Lower lobe of right lung (tissue), 2 donors: Measurements from ENCODE around the gene TMCO1. TPM values are rescaled to one million over a fixed set of nuclear protein-coding genes. Genes with fewer than 3 reads are reported as not detected.
"Not testable (repeated sequence)": the region's sequence is repeated elsewhere in the genome, so short reads cannot be mapped to it uniquely, and the experiment has no call there.

Source experiments
- ATAC-seq, 2 donors: fragments of 200-7000 bp; cut with Tn5 transposase; one replicate each; pipeline ENCODE4 v1.9.1; 2020 to 2022; ENCODE audit warnings: mild to moderate bottlenecking in 2 of 2, moderate library complexity in 2 of 2
- DNase-seq: peaks from one replicate; pipeline ENCODE4 v3.0.0-alpha.2; 2020
- H3K27ac ChIP-seq: fragments of 200-600 bp; one replicate; pipeline ENCODE4 v1.8.0; 2022
- H3K27me3 ChIP-seq: fragments of 200-600 bp; one replicate; pipeline ENCODE4 v1.8.0; 2022; ENCODE audit warnings: low read depth
- H3K36me3 ChIP-seq: fragments of 200-600 bp; one replicate; pipeline ENCODE4 v1.8.0; 2022; ENCODE audit warnings: mild to moderate bottlenecking
- H3K4me1 ChIP-seq: fragments of 200-600 bp; one replicate; pipeline ENCODE4 v1.8.0; 2022
- H3K4me3 ChIP-seq: fragments of 200-600 bp; one replicate; pipeline ENCODE4 v1.8.0; 2022; ENCODE audit warnings: mild to moderate bottlenecking
- H3K9me3 ChIP-seq: fragments of 200-600 bp; one replicate; pipeline ENCODE4 v1.8.0; 2022
- intact Hi-C: fragments of 100-400 bp; cut with DNase I; formaldehyde crosslinking; loops from one replicate; pipeline ENCODE4 v1.11.0; 2022
- total RNA-seq: library from RNA; stranded (reverse); fragmentation: NEBNext Ultra II Directional; extraction: Animal tissue kit (Norgen Biotek cat#: 25700); gene quantifications from one replicate; pipeline ENCODE4 v1.2.1, GENCODE V29; 2021
- TF ChIP-seq, protein P1 (sequence below): fragments of 200-600 bp; IDR thresholded peaks from one replicate; pipeline ENCODE4 v1.8.0; 2022; ENCODE audit warnings: antibody characterized with exemption, mild to moderate bottlenecking
- donor health status: DM: no; HTN: yes; CAD: no; lungs with severe emphysema.

The TMCO1 gene
- total RNA-seq, 1 donor from 2014 or later, result 76.3 TPM

DNA sequence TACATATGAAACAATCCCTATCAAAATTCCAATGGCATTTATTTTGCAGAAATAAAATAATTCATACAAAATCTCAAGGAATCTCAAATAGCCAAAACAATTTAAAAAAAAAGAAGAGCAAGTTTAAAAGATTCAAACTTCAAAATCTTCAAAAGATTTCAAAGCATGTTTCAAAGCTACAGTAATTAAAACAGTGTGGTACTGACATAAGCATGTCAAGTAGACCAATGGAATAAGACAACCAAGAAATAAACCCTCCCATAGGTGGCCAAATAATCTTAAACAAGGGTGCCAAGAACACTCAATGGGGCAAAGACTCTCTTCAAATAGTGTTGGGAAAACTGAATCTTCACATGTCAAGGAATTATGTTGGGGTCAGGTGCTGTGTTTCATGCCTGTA is 30.7 kb upstream of the TMCO1 start:
- Histone ChIP-seq H3K4me3 (no peak overlapping the region), H3K27ac (no peak overlapping the region), H3K36me3 (no peaks in the 10 kb centered on the region), H3K4me1 (no peaks in the 10 kb centered on the region), H3K9me3 (peaks cover 4% of the 10 kb centered on the region), H3K27me3 (no peaks in the 10 kb centered on the region)
- TF ChIP-seq, protein P1, sequence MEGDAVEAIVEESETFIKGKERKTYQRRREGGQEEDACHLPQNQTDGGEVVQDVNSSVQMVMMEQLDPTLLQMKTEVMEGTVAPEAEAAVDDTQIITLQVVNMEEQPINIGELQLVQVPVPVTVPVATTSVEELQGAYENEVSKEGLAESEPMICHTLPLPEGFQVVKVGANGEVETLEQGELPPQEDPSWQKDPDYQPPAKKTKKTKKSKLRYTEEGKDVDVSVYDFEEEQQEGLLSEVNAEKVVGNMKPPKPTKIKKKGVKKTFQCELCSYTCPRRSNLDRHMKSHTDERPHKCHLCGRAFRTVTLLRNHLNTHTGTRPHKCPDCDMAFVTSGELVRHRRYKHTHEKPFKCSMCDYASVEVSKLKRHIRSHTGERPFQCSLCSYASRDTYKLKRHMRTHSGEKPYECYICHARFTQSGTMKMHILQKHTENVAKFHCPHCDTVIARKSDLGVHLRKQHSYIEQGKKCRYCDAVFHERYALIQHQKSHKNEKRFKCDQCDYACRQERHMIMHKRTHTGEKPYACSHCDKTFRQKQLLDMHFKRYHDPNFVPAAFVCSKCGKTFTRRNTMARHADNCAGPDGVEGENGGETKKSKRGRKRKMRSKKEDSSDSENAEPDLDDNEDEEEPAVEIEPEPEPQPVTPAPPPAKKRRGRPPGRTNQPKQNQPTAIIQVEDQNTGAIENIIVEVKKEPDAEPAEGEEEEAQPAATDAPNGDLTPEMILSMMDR, result no peak
- intact Hi-C loops, result no loop called here
- DNase-seq, result no peak
- ATAC-seq, result no peak

DNA sequence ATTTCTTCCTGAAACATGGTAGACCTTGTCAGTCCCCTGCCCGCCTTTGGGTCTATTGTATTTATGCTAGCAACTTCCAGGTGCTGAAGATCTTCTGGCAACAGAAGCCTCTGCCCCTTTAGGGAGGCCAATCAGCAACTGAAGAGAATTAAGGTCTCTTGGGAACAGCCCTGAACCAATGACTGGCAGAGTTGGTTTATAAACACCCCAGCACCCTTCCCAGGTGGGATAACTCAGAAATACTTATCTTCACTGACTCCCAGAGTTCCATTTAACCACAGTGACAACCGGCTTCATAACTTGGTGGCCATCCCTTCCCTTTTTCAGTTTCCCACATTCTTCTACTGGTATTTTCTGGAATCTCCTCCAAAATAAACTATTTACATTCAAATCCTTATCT is 27.2 kb upstream of the TMCO1 start:
- no peaks in the 10 kb centered on the region for H3K4me1 ChIP-seq
- peaks cover 4% of the 10 kb centered on the region for H3K9me3 ChIP-seq
- H3K36me3 ChIP-seq, result no peaks in the 10 kb centered on the region
- H3K27me3 ChIP-seq, result no peaks in the 10 kb centered on the region
- TF ChIP-seq, protein P1, result no peak
- H3K27ac ChIP-seq, result no peak overlapping the region
- DNase-seq (no peak), ATAC-seq (no peak)
- intact Hi-C loops, result no loop called here
- no peak overlapping the region for H3K4me3 ChIP-seq

DNA sequence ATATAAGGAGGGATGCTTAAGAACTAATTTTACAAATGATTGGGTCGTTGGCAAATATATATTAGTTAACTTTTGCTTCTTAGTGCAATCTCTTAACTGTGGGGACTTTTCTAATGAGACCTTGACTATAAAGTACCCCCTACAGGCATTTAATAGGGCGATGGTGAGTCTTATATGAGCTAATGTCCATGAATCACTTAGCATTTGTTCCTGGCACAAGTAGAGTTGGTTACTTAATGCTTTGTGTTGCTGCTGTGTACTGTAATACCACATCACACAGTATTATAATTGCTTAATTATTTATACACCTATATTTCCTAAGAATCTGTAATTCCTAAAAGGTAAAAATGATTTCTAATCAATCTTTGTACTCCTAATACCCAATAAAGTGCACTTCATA is 25.3 kb upstream of the TMCO1 start:
- Histone ChIP-seq H3K4me1 (no peaks in the 10 kb centered on the region), H3K9me3 (no peaks in the 10 kb centered on the region), H3K36me3 (no peaks in the 10 kb centered on the region), H3K27ac (no peak overlapping the region), H3K27me3 (no peaks in the 10 kb centered on the region), H3K4me3 (no peak overlapping the region)
- TF ChIP-seq, protein P1, result no peak
- intact Hi-C loops, result no loop called here
- no peak for DNase-seq
- ATAC-seq, result no peak

DNA sequence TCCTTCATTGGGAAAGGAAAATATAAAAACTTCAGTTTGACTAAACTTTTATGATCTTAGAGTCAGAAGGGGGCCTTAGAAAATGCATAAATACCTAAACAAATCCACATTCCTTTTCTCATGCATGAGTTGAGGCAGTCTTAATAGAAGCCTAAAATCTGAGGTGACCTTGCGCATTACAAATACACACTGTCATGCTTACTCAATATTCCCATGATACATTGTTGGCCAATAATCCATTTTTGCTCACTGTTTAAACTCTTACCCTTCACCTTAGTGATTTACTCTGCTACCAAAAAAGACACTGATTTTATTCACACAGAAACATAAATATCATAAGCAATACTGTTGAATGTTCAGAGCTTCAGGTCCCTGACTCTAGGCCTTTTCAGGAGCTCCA is 19.1 kb upstream of the TMCO1 start:
- intact Hi-C loops, result no loop called here
- no peaks in the 10 kb centered on the region for H3K27me3 ChIP-seq
- H3K27ac ChIP-seq, result no peak overlapping the region
- DNase-seq (no peak), ATAC-seq (no peak)
- H3K4me1 ChIP-seq, result no peaks in the 10 kb centered on the region
- TF ChIP-seq, protein P1, result no peak
- H3K4me3 ChIP-seq, result no peak overlapping the region
- H3K36me3 ChIP-seq, result no peaks in the 10 kb centered on the region
- no peaks in the 10 kb centered on the region for H3K9me3 ChIP-seq

DNA sequence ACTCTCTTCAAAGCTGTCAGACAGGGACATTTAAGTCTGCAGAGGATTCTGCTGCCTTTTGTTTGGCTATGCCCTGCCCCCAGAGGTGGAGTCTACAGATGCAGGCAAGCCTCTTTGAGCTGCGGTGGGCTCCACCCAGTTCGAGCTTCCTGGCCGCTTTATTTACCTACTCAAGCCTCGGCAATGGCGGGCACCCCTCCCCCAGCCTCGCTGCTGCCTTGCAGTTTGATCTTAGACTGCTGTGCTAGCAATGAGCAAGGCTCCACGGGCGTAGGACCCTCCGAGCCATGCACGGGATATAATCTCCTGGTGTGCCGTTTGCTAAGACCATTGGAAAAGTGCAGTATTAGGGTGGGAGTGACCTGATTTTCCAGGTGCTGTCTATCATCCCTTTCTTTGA is 14.9 kb upstream of the TMCO1 start:
- DNase-seq, H3K27me3 ChIP-seq, ATAC-seq, H3K9me3 ChIP-seq, H3K27ac ChIP-seq, H3K4me1 ChIP-seq, intact Hi-C loops, H3K4me3 ChIP-seq, H3K36me3 ChIP-seq: not testable (repeated sequence)

DNA sequence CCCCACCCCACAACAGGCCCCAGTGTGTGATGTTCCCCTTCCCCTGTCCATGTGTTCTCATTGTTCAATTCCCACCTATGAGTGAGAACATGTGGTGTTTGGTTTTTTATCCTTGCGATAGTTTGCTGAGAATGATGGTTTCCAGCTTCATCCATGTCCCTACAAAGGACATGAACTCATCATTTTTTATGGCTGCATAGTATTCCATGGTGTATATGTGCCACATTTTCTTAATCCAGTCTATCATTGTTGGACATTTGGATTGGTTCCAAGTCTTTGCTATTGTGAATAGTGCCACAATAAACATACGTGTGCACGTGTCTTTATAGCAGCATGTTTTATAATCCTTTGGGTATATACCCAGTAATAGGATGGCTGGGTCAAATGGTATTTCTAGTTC is 9.5 kb upstream of the TMCO1 start:
- intact Hi-C loops, DNase-seq, ATAC-seq, H3K9me3 ChIP-seq, H3K4me1 ChIP-seq, H3K27me3 ChIP-seq, H3K27ac ChIP-seq, H3K4me3 ChIP-seq: not testable (repeated sequence)
- peaks cover 11% of the 10 kb centered on the region for H3K36me3 ChIP-seq
